ENCODE data around the gene GLRX3.

The GLRX3 gene

GRCh38 chr10:130137659-130138478, 1.7 kb downstream of the GLRX3 start:
- DNase-seq: no peak

GRCh38 chr10:130138479-130138866, 2.3 kb downstream of the GLRX3 start:
- no peak for DNase-seq

- no peak for DNase-seq
Measured at GRCh38 chr10:130140425-130140824, 4.2 kb downstream of the GLRX3 start.

- no peak for DNase-seq
Measured at GRCh38 chr10:130141038-130141437, 4.8 kb downstream of the GLRX3 start.

GRCh38 chr10:130141460-130141859, 5.3 kb downstream of the GLRX3 start:
- DNase-seq: no peak

- DNase-seq: no peak
Measured at GRCh38 chr10:130141878-130142277, 5.7 kb downstream of the GLRX3 start.

- DNase-seq: no peak
Measured at GRCh38 chr10:130146042-130146441, 9.9 kb downstream of the GLRX3 start.

GRCh38 chr10:130159192-130159794, 23.1 kb downstream of the GLRX3 start:
- DNase-seq: no peak

- no peak for DNase-seq
Measured at GRCh38 chr10:130160775-130161174, 24.6 kb downstream of the GLRX3 start.

GRCh38 chr10:130161331-130161730, 25.1 kb downstream of the GLRX3 start:
- no peak for DNase-seq

- DNase-seq: no peak
Measured at GRCh38 chr10:130167193-130167592, 31.0 kb downstream of the GLRX3 start.

- DNase-seq: no peak
Measured at GRCh38 chr10:130167707-130168106, 31.5 kb downstream of the GLRX3 start.

GRCh38 chr10:130169136-130169859, 33.1 kb downstream of the GLRX3 start:
- no peak for DNase-seq

GRCh38 chr10:130171196-130171595, 35.0 kb downstream of the GLRX3 start:
- no peak for DNase-seq

GRCh38 chr10:130174328-130174727, 38.1 kb downstream of the GLRX3 start:
- no peak for DNase-seq

- DNase-seq: no peak
Measured at GRCh38 chr10:130175074-130175473, 38.9 kb downstream of the GLRX3 start.

GRCh38 chr10:130177250-130177649, 41.1 kb downstream of the GLRX3 start:
- no peak for DNase-seq

- no peak for DNase-seq
Measured at GRCh38 chr10:130179640-130180039, 43.4 kb downstream of the GLRX3 start.

GRCh38 chr10:130180416-130180815, 44.2 kb downstream of the GLRX3 start:
- no peak for DNase-seq

- no peak for DNase-seq
Measured at GRCh38 chr10:130181858-130182257, 45.7 kb downstream of the GLRX3 start.

- no peak for DNase-seq
Measured at GRCh38 chr10:130185591-130185990, 49.4 kb downstream of the GLRX3 start.

GRCh38 chr10:130188195-130189175, 52.3 kb downstream of the GLRX3 start:
- no peak for DNase-seq

- DNase-seq: no peak
Measured at GRCh38 chr10:130189608-130190054, 53.4 kb downstream of the GLRX3 start.

Data from activated CD4-positive, CD25-positive, alpha-beta regulatory T cell (primary cell).